Fibroblast of skin of scalp (primary cell): ENCODE results near the gene PTPN18. TPM values are rescaled to one million over a fixed set of nuclear protein-coding genes. Genes with fewer than 3 reads are reported as not detected.
"Not testable (repeated sequence)": the region's sequence is repeated elsewhere in the genome, so short reads cannot be mapped to it uniquely, and the experiment has no call there.

Experiments used
- DNase-seq: peaks from one replicate; pipeline ENCODE4 v3.0.0-alpha.2; 2013
- polyA plus RNA-seq, 2 experiments: library from polyadenylated mRNA; unstranded; fragments of 120-200 nt; gene quantifications; one replicate each; pipeline ENCODE4 v1.2.1, GENCODE V29; 2013; ENCODE audit not compliant: insufficient read length in 2 of 2

PTPN18 gene
- 19.3 TPM for polyA plus RNA-seq (2013, experiment 1 of 2; ENCODE audit: insufficient read length)
- polyA plus RNA-seq (2013, experiment 2 of 2; ENCODE audit: insufficient read length) = 19.0 TPM

GRCh38 chr2:130355578-130356431 is at the start of gene PTPN18:
Gene PTPN18 (plus strand): TSS chr2:130356056. CDS start chr2:130356108, 52 bp downstream.
- DNase-seq = peak; percentile 86

- no peak for DNase-seq
These were observed 48.0 kb upstream of the PTPN18 start for GRCh38 chr2:130307850-130308249.

GRCh38 chr2:130310881-130311280 is 45.0 kb upstream of the PTPN18 start:
- DNase-seq = no peak

GRCh38 chr2:130313812-130314334 is 42.0 kb upstream of the PTPN18 start:
- no peak for DNase-seq

- DNase-seq = no peak
These were observed 41.5 kb upstream of the PTPN18 start for GRCh38 chr2:130314377-130314776.

GRCh38 chr2:130316596-130316995 is 39.3 kb upstream of the PTPN18 start:
- no peak for DNase-seq

GRCh38 chr2:130318906-130319305 is 37.0 kb upstream of the PTPN18 start:
- no peak for DNase-seq

- no peak for DNase-seq
These were observed 36.3 kb upstream of the PTPN18 start for GRCh38 chr2:130319536-130319935.

GRCh38 chr2:130327703-130328527 is 27.9 kb upstream of the PTPN18 start:
- peak; percentile 68 for DNase-seq

GRCh38 chr2:130328710-130329109 is 27.1 kb upstream of the PTPN18 start:
- DNase-seq = no peak

GRCh38 chr2:130332271-130333073 is 23.4 kb upstream of the PTPN18 start:
- peak; percentile 81 for DNase-seq

GRCh38 chr2:130333253-130333652 is 22.6 kb upstream of the PTPN18 start:
- DNase-seq = not testable (repeated sequence)

GRCh38 chr2:130334026-130334425 is 21.8 kb upstream of the PTPN18 start:
- no peak for DNase-seq

- DNase-seq = no peak
These were observed 20.6 kb upstream of the PTPN18 start for GRCh38 chr2:130335226-130335625.

GRCh38 chr2:130336150-130336876 is 19.5 kb upstream of the PTPN18 start:
- DNase-seq = no peak

- peak; percentile 83 for DNase-seq
These were observed 18.8 kb upstream of the PTPN18 start for GRCh38 chr2:130336877-130337734.

GRCh38 chr2:130337735-130338325 is 18.0 kb upstream of the PTPN18 start:
- DNase-seq = no peak

- no peak for DNase-seq
These were observed 17.0 kb upstream of the PTPN18 start for GRCh38 chr2:130338793-130339345.

GRCh38 chr2:130339885-130340745 is 15.7 kb upstream of the PTPN18 start:
- DNase-seq = no peak
